Fibroblast of pulmonary artery (primary cell): ENCODE results near the gene RAG1.

ENCODE experiments used
- DNase-seq: peaks from one replicate; pipeline ENCODE4 v3.0.0-alpha.2; 2010; ENCODE audit warnings: low read depth
- H3K4me3 ChIP-seq: replicated peaks from 2 replicates; pipeline ENCODE4 v1.5.1; 2011; ENCODE audit warnings: low read depth, mild to moderate bottlenecking, control low read depth, low read length, moderate library complexity
- TF ChIP-seq, protein P1 (sequence below): IDR thresholded peaks from 2 replicates; pipeline ENCODE4 v1.5.1; 2011; ENCODE audit warnings: mild to moderate bottlenecking, control low read depth, low read length, inconsistent platforms; ENCODE audit errors: missing control alignments

The RAG1 gene

DNA sequence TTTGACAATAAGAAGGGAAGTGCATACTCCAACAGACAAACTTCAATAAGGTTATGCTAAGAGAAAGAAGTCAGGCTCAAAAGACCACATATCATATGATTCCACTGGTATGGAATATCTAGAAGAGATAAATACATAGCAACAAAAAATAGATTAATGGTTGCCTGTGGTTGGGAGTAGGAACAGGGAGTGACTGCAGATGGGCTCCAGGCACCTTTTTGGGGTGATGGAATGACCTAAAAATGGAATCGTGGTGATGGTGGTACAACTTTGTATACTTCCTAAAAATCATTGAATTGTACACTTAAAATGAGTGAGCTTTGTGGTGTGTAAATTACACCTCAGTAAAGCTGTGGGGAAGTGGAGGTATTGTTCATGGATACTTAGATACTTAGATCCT is 59.2 kb downstream of the RAG1 start:
- H3K4me3 ChIP-seq = no peak overlapping the region

GRCh38 chr11:36627471-36627870 is 59.7 kb downstream of the RAG1 start:
- no peak for DNase-seq
- no peak overlapping the region for H3K4me3 ChIP-seq
- TF ChIP-seq, protein P1, sequence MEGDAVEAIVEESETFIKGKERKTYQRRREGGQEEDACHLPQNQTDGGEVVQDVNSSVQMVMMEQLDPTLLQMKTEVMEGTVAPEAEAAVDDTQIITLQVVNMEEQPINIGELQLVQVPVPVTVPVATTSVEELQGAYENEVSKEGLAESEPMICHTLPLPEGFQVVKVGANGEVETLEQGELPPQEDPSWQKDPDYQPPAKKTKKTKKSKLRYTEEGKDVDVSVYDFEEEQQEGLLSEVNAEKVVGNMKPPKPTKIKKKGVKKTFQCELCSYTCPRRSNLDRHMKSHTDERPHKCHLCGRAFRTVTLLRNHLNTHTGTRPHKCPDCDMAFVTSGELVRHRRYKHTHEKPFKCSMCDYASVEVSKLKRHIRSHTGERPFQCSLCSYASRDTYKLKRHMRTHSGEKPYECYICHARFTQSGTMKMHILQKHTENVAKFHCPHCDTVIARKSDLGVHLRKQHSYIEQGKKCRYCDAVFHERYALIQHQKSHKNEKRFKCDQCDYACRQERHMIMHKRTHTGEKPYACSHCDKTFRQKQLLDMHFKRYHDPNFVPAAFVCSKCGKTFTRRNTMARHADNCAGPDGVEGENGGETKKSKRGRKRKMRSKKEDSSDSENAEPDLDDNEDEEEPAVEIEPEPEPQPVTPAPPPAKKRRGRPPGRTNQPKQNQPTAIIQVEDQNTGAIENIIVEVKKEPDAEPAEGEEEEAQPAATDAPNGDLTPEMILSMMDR = no peak

More for the DNA sequence above, 59.2 kb downstream of the RAG1 start:
- no peak for DNase-seq
- TF ChIP-seq, protein P1 = no peak

GRCh38 chr11:36628141-36628540 is 60.3 kb downstream of the RAG1 start:
- TF ChIP-seq, protein P1 = no peak
- no peak for DNase-seq
- no peak overlapping the region for H3K4me3 ChIP-seq

DNA sequence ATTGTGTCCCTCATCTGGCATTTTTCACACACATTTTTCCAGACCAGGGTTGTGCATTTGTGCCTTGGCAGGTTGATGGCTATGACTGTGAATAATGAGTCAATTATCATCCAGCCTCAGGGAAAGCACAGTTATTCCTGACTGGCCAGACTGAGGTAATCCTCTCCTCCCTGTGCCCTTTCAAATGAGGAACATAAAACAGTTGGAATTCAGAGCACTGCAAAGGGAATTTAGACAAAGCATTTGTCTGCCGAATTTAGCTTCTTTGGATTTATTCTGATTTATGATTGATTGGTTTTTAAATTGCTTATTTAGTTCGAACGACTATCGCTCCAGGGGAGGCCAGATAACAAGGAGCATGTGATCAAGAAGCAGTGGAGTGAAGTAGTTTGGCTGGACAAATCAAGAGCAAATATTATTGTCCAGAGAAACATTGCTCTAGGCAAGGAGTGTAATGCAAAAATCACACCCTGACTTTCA is 61.0 kb downstream of the RAG1 start:
- TF ChIP-seq, protein P1 = no peak
- no peak overlapping the region for H3K4me3 ChIP-seq
- no peak for DNase-seq
